CD4-positive, alpha-beta T cell treated with Interferon gamma for 1 hour (primary cell): Measurements from ENCODE around the gene SDE2.
"Not testable (repeated sequence)": the region's sequence is repeated elsewhere in the genome, so short reads cannot be mapped to it uniquely, and the experiment has no call there.

Source experiments
- DNase-seq: peaks from one replicate; pipeline ENCODE4 v3.0.0-alpha.2; 2020

Gene SDE2

GRCh38 chr1:225941187-225941941, 57.8 kb downstream of the SDE2 start, which contains the start of gene LEFTY2:
Gene LEFTY2, minus strand, starts transcription at chr1:225941220. Its CDS starts 80 bp downstream, at chr1:225941140.
- no peak for DNase-seq

- no peak for DNase-seq
Measured at GRCh38 chr1:225940385-225941151, 58.6 kb downstream of the SDE2 start.

- DNase-seq = not testable (repeated sequence)
Measured at GRCh38 chr1:225939939-225940310, 59.2 kb downstream of the SDE2 start.

GRCh38 chr1:225939097-225939938, 59.8 kb downstream of the SDE2 start:
- not testable (repeated sequence) for DNase-seq

- no peak for DNase-seq
Measured at GRCh38 chr1:225937048-225937968, 61.8 kb downstream of the SDE2 start.

- DNase-seq = no peak
Measured at GRCh38 chr1:225936523-225936922, 62.6 kb downstream of the SDE2 start.

GRCh38 chr1:225936086-225936485, 63.1 kb downstream of the SDE2 start:
- DNase-seq = not testable (repeated sequence)

GRCh38 chr1:225934711-225935110, 64.4 kb downstream of the SDE2 start:
- DNase-seq = no peak

- no peak for DNase-seq
Measured at GRCh38 chr1:225933072-225933471, 66.1 kb downstream of the SDE2 start.
